ENCODE results near the gene SEPHS1.

DNA sequence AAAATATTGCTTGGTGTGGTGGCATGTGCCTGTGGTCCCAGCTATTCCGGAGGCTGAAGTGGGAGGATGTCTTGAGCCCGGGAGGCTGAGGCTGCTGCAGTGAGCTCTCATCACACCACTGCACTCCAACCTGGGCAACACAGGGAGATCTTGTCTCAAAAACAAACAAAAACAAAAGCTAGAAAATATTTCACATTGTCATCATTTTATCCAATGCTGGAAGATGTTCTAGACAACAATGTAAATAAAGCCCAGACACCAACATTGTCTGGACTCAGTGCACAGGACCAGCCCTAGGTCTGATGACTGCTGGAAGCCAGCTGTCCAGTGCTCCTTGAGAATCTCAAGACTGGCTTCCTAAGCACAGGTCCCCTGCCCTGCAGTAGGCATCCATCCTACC, 13.5 kb downstream of the SEPHS1 start:
- TF ChIP-seq, protein P1, sequence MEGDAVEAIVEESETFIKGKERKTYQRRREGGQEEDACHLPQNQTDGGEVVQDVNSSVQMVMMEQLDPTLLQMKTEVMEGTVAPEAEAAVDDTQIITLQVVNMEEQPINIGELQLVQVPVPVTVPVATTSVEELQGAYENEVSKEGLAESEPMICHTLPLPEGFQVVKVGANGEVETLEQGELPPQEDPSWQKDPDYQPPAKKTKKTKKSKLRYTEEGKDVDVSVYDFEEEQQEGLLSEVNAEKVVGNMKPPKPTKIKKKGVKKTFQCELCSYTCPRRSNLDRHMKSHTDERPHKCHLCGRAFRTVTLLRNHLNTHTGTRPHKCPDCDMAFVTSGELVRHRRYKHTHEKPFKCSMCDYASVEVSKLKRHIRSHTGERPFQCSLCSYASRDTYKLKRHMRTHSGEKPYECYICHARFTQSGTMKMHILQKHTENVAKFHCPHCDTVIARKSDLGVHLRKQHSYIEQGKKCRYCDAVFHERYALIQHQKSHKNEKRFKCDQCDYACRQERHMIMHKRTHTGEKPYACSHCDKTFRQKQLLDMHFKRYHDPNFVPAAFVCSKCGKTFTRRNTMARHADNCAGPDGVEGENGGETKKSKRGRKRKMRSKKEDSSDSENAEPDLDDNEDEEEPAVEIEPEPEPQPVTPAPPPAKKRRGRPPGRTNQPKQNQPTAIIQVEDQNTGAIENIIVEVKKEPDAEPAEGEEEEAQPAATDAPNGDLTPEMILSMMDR (IDR thresholded peaks at IDR 0.05; ENCODE audit: poor library complexity): no peak
- no peak for TF ChIP-seq EZH2 (IDR thresholded peaks at IDR 0.05; ENCODE audit: borderline replicate concordance)
